Liver (tissue), 9 donors: ENCODE results near the gene SIPA1L3. TPM values are rescaled to one million over a fixed set of nuclear protein-coding genes. Genes with fewer than 3 reads are reported as not detected.
"Not testable (repeated sequence)": the region's sequence is repeated elsewhere in the genome, so short reads cannot be mapped to it uniquely, and the experiment has no call there.

ENCODE experiments used
- DNase-seq: peaks from one replicate; pipeline ENCODE4 v3.0.0-alpha.2; 2017; ENCODE audit warnings: low spot score
- H3K27ac ChIP-seq, 2 donors: one replicate each; pipeline ENCODE4 v1.7.0; 2013; ENCODE audit warnings: inconsistent platforms in 2 of 2, low read length in 2 of 2, control low read depth in 1 of 2, low read depth in 1 of 2, mild to moderate bottlenecking in 1 of 2
- H3K27me3 ChIP-seq, 4 donors: one replicate each; pipeline versions ENCODE4 v1.6.1 to v1.7.0; 2013; ENCODE audit warnings: low read length in 3 of 4, inconsistent platforms in 1 of 4, mild to moderate bottlenecking in 1 of 4, moderate library complexity in 1 of 4; ENCODE audit not compliant: control insufficient read depth in 4 of 4, insufficient read depth in 4 of 4
- H3K36me3 ChIP-seq, 4 donors: one replicate each; pipeline versions ENCODE4 v1.6.1 to v1.7.0; 2013; ENCODE audit warnings: low read length in 3 of 4, mild to moderate bottlenecking in 3 of 4, low read depth in 1 of 4, moderate library complexity in 1 of 4; ENCODE audit not compliant: control insufficient read depth in 4 of 4, insufficient read depth in 3 of 4
- H3K4me1 ChIP-seq, 4 donors: one replicate each; pipeline versions ENCODE4 v1.6.1 to v1.7.0; 2013; ENCODE audit warnings: low read length in 3 of 4, mild to moderate bottlenecking in 3 of 4, moderate library complexity in 1 of 4; ENCODE audit not compliant: control insufficient read depth in 4 of 4, insufficient read depth in 4 of 4
- H3K4me3 ChIP-seq, 3 donors: one replicate each; pipeline versions ENCODE4 v1.6.1 to v1.7.0; 2013; ENCODE audit warnings: low read length in 3 of 3, control low read depth in 1 of 3, low read depth in 1 of 3, mild to moderate bottlenecking in 1 of 3
- H3K9ac ChIP-seq, 2 donors: one replicate each; pipeline ENCODE4 v1.7.0; 2013; ENCODE audit warnings: low read length in 2 of 2, mild to moderate bottlenecking in 2 of 2, moderate library complexity in 2 of 2, control low read depth in 1 of 2, low read depth in 1 of 2
- H3K9me3 ChIP-seq, 4 donors: one replicate each; pipeline versions ENCODE4 v1.6.1 to v1.7.0; 2013; ENCODE audit warnings: low read length in 3 of 4; ENCODE audit not compliant: control insufficient read depth in 4 of 4
- ATF3 ChIP-seq: IDR thresholded peaks from 2 replicates; pipeline ENCODE4 v1.6.1; 2016; ENCODE audit warnings: antibody characterized with exemption
- EGR1 ChIP-seq, 2 donors: IDR thresholded peaks; 2 replicates each; pipeline ENCODE4 v1.6.1; 2016 to 2018; ENCODE audit warnings: antibody characterized with exemption in 2 of 2, low read depth in 2 of 2
- FOXA1 ChIP-seq: IDR thresholded peaks from 2 replicates; pipeline ENCODE4 v1.6.1; 2016; ENCODE audit warnings: antibody characterized with exemption
- FOXA2 ChIP-seq: IDR thresholded peaks from 2 replicates; pipeline ENCODE4 v1.6.1; 2016; ENCODE audit warnings: antibody characterized with exemption
- GABPA ChIP-seq, 2 donors: IDR thresholded peaks in 1 of 2; conservative IDR thresholded peaks in 1 of 2; 2 replicates each; pipeline ENCODE4 v1.6.1; 2016; ENCODE audit warnings: antibody characterized with exemption in 2 of 2, mild to moderate bottlenecking in 1 of 2, moderate library complexity in 1 of 2
- HNF4A ChIP-seq, 2 donors: conservative IDR thresholded peaks; 2 replicates each; pipeline ENCODE4 v1.6.1; 2016; ENCODE audit warnings: antibody characterized with exemption in 2 of 2, mild to moderate bottlenecking in 2 of 2
- HNF4G ChIP-seq: IDR thresholded peaks from 2 replicates; pipeline ENCODE4 v1.6.1; 2016; ENCODE audit warnings: antibody characterized with exemption
- JUND ChIP-seq, 2 donors: IDR thresholded peaks; 2 replicates each; pipeline ENCODE4 v1.6.1; 2016; ENCODE audit warnings: antibody characterized with exemption in 2 of 2
- MAX ChIP-seq: IDR thresholded peaks from 2 replicates; pipeline ENCODE4 v1.6.1; 2016; ENCODE audit warnings: antibody characterized with exemption
- NR2F2 ChIP-seq: IDR thresholded peaks from 2 replicates; pipeline ENCODE4 v1.6.1; 2016; ENCODE audit warnings: antibody characterized with exemption
- RAD21 ChIP-seq, 2 donors: IDR thresholded peaks; 2 replicates each; pipeline ENCODE4 v1.6.1; 2016; ENCODE audit warnings: antibody characterized with exemption in 2 of 2, mild to moderate bottlenecking in 2 of 2
- REST ChIP-seq: IDR thresholded peaks from 2 replicates; pipeline ENCODE4 v1.6.1; 2016; ENCODE audit warnings: antibody characterized with exemption, mild to moderate bottlenecking
- RXRA ChIP-seq, 2 donors: IDR thresholded peaks; 2 replicates each; pipeline ENCODE4 v1.6.1; 2017 to 2018; ENCODE audit warnings: antibody characterized with exemption in 2 of 2, mild to moderate bottlenecking in 1 of 2
- SP1 ChIP-seq: IDR thresholded peaks from 2 replicates; pipeline ENCODE4 v1.6.1; 2018; ENCODE audit warnings: antibody characterized with exemption, mild to moderate bottlenecking
- TAF1 ChIP-seq: conservative IDR thresholded peaks from 2 replicates; pipeline ENCODE4 v1.6.1; 2016; ENCODE audit warnings: antibody characterized with exemption, mild to moderate bottlenecking
- YY1 ChIP-seq: IDR thresholded peaks from 2 replicates; pipeline ENCODE4 v1.6.1; 2016; ENCODE audit warnings: antibody characterized with exemption, mild to moderate bottlenecking
- WGBS: extraction: QIAGEN DNeasy Blood & Tissue Kit; methylation state at CpG from one replicate; pipeline ENCODE4 v1.1.7; 2013; 5-methylcytosine and 5-hydroxymethylcytosine counted together
- polyA plus RNA-seq, 2 donors: library from polyadenylated mRNA; stranded (reverse) in 1 of 2; unstranded in 1 of 2; fragments of 200-250 nt in 1 of 2; fragments of >200 nt in 1 of 2; fragmentation: Nextera tagmentation in 1 of 2; extraction: Ambion mirVana in 1 of 2; gene quantifications; one replicate each; pipeline versions ENCODE4 v1.2.1 to v1.2.3, GENCODE V29; 2013 to 2015
- total RNA-seq, 2 donors: library from RNA; depleted of rRNA; stranded (reverse); fragments of >200 nt; gene quantifications; one replicate each; pipeline ENCODE4 v1.2.3, GENCODE V29; 2014
- TF ChIP-seq, protein P1 (sequence below): IDR thresholded peaks from 2 replicates; pipeline ENCODE4 v1.6.1; 2016; ENCODE audit warnings: antibody characterized with exemption
- TF ChIP-seq, protein P2 (sequence below): fragments of 150-350 bp; IDR thresholded peaks from 2 replicates; pipeline ENCODE4 v1.5.1; 2017; ENCODE audit warnings: improper control_type of control experiment, low read depth, low read length; ENCODE audit not compliant: missing input control
- donor health status: healthy.
- donor health status: healthy.
- donor health status: healthy.
- donor health status: healthy.
- donor health status: healthy.

The SIPA1L3 gene
- total and polyA plus RNA-seq, 4 donors = 2.4 to 10.0 (median 4.4) TPM

GRCh38 chr19:38063928-38064327 lies 156.9 kb downstream of the SIPA1L3 start (continued):
- TF ChIP-seq, protein P1, sequence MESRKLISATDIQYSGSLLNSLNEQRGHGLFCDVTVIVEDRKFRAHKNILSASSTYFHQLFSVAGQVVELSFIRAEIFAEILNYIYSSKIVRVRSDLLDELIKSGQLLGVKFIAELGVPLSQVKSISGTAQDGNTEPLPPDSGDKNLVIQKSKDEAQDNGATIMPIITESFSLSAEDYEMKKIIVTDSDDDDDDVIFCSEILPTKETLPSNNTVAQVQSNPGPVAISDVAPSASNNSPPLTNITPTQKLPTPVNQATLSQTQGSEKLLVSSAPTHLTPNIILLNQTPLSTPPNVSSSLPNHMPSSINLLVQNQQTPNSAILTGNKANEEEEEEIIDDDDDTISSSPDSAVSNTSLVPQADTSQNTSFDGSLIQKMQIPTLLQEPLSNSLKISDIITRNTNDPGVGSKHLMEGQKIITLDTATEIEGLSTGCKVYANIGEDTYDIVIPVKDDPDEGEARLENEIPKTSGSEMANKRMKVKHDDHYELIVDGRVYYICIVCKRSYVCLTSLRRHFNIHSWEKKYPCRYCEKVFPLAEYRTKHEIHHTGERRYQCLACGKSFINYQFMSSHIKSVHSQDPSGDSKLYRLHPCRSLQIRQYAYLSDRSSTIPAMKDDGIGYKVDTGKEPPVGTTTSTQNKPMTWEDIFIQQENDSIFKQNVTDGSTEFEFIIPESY = no peak
- TF ChIP-seq FOXA2 = no peak
- no peak for TF ChIP-seq SP1
- TF ChIP-seq FOXA1 = no peak

DNA sequence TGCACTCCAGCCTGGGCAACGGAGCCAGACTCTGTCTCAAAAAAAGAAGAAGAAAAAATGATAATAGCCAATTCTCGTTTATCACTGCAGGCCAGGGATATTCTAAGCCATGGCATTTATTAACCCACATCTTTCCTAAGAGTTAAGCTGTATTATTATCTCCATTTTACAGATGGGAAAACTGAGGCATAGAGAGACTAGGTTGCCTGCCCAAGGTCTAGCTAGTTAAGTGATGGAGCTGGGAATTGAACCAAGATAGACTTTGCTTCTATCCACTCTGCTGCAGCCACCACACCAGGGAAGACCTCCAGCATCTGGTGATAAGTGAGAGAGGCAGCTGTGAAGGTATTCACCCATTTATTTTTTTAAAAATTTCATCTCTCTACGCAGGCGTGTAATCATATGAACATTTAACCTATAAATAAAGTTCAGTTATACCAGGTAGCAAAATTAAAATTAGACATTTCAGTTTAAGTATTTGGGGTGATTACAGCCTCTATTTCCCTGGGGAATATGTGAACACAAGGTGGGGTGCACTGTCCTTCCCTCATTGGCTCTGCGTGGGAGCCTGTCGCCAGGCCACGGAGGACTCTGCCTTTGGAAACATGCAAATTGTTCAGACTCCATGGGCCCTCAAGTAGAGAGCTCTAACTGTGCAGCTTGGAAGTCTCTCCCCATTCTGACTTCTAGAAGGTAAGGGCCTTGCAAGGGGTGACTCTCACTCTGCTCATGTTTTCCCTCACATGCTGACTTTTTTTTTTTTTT lies 157.8 kb downstream of the SIPA1L3 start:
- 93% methylated on average over 7 of the region's 7 CpGs for whole genome bisulfite sequencing
- Histone ChIP-seq H3K27ac (no peak overlapping the region), H3K36me3 (no peaks in the 10 kb centered on the region), H3K27me3 (no peaks in the 10 kb centered on the region), H3K9ac (no peak overlapping the region), H3K9me3 (no peaks in the 10 kb centered on the region), H3K4me3 (no peak overlapping the region), H3K4me1 (no peaks in the 10 kb centered on the region)
- TF ChIP-seq RXRA (IDR thresholded peaks at IDR 0.05) (no peak), JUND (IDR thresholded peaks at IDR 0.05) (no peak), EGR1 (IDR thresholded peaks at IDR 0.05; ENCODE audit: low read depth in 2 of 2) (no peak), YY1 (no peak), FOXA2 (no peak), GABPA (IDR thresholded peaks at IDR 0.05 in 1 of 2, conservative IDR thresholded peaks at IDR 0.05 in 1 of 2) (no peak), ATF3 (no peak), REST (no peak), HNF4G (no peak), SP1 (no peak), RAD21 (IDR thresholded peaks at IDR 0.05) (no peak), TAF1 (no peak), MAX (no peak), NR2F2 (no peak), HNF4A (conservative IDR thresholded peaks at IDR 0.05) (no peak)
- TF ChIP-seq, protein P2, sequence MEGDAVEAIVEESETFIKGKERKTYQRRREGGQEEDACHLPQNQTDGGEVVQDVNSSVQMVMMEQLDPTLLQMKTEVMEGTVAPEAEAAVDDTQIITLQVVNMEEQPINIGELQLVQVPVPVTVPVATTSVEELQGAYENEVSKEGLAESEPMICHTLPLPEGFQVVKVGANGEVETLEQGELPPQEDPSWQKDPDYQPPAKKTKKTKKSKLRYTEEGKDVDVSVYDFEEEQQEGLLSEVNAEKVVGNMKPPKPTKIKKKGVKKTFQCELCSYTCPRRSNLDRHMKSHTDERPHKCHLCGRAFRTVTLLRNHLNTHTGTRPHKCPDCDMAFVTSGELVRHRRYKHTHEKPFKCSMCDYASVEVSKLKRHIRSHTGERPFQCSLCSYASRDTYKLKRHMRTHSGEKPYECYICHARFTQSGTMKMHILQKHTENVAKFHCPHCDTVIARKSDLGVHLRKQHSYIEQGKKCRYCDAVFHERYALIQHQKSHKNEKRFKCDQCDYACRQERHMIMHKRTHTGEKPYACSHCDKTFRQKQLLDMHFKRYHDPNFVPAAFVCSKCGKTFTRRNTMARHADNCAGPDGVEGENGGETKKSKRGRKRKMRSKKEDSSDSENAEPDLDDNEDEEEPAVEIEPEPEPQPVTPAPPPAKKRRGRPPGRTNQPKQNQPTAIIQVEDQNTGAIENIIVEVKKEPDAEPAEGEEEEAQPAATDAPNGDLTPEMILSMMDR = no peak
- TF ChIP-seq, protein P1 = no peak
- DNase-seq = no peak

- DNase-seq, H3K4me1 ChIP-seq, H3K36me3 ChIP-seq, H3K4me3 ChIP-seq, H3K9me3 ChIP-seq, H3K27me3 ChIP-seq, H3K9ac ChIP-seq, H3K27ac ChIP-seq: not testable (repeated sequence)
- 95% methylated on average over 7 of the region's 7 CpGs for WGBS
These were observed 158.8 kb downstream of the SIPA1L3 start for GRCh38 chr19:38065775-38066174.
